ENCODE results near the gene ONECUT2. TPM values are rescaled to one million over a fixed set of nuclear protein-coding genes. Genes with fewer than 3 reads are reported as not detected.

ONECUT2 gene
- total and polyA plus RNA-seq, 4 donors, result 1.8 to 5.7 (median 4.6) TPM

DNA sequence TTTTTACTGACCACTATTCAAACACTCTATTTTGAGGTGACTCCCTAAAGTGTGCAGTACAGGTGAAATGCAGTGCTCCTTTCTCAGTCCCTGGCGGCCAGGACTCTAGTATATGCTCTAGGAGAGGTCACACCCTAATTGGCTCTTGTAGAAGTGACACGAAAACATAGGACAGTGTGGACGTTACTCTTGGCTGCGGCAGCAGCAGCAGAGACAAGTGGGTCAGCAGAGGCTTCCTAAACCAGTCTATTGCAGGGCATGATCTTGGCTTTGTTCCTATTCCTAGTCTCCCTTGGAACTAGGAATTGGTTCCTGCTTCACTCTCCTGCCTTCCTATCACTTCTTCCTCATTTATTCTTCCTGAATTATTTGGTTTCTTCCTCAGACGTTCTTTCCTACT, 10.1 kb upstream of the ONECUT2 start (continued):
- TF ChIP-seq GABPA (IDR thresholded peaks at IDR 0.05 in 1 of 2, conservative IDR thresholded peaks at IDR 0.05 in 1 of 2) (no peak), FOXA2 (IDR thresholded peaks at IDR 0.05) (no peak)

DNA sequence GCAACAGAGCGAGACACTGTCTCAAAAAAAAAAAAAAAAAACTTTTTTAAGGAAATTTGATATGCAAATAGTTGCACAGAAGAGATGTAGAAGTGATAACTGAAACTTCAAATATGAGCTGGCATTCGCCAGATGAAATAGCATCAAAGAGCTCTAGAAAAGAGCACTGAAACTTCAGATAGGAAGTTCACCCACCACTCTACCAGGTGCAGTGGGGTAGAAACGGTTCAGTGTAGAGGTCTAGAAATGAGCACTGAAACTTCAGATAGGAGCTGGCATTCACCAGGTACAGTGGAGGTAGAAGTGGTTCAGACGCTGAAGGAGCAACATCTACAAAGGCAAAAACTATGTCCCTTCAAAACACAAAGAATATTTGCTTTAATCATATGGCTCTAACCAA, 9.0 kb upstream of the ONECUT2 start:
- 89% methylated on average over 4 of the region's 4 CpGs for WGBS
- no peak for DNase-seq (ENCODE audit: low spot score)
- H3K27me3 ChIP-seq (ENCODE audit: control insufficient read depth in 4 of 4, insufficient read depth in 4 of 4, low read length in 3 of 4), result no peaks in the 10 kb centered on the region
- peaks cover 2 to 40% (median 29%) of the 10 kb centered on the region in 4 donors for H3K4me1 ChIP-seq (ENCODE audit: control insufficient read depth in 4 of 4, insufficient read depth in 4 of 4, low read length in 3 of 4)
- TF ChIP-seq, protein P1, sequence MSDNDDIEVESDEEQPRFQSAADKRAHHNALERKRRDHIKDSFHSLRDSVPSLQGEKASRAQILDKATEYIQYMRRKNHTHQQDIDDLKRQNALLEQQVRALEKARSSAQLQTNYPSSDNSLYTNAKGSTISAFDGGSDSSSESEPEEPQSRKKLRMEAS (IDR thresholded peaks at IDR 0.05), result no peak
- TF ChIP-seq TAF1 (conservative IDR thresholded peaks at IDR 0.05) (no peak), FOXA1 (IDR thresholded peaks at IDR 0.05) (no peak), JUND (IDR thresholded peaks at IDR 0.05) (no peak), HNF4A (conservative IDR thresholded peaks at IDR 0.05) (no peak), GABPA (IDR thresholded peaks at IDR 0.05 in 1 of 2, conservative IDR thresholded peaks at IDR 0.05 in 1 of 2) (no peak), EGR1 (IDR thresholded peaks at IDR 0.05; ENCODE audit: low read depth in 2 of 2) (no peak), NR2F2 (IDR thresholded peaks at IDR 0.05) (no peak), YY1 (IDR thresholded peaks at IDR 0.05) (no peak), RXRA (IDR thresholded peaks at IDR 0.05) (no peak), HNF4G (IDR thresholded peaks at IDR 0.05) (no peak), FOXA2 (IDR thresholded peaks at IDR 0.05) (no peak)
- TF ChIP-seq, protein P2, sequence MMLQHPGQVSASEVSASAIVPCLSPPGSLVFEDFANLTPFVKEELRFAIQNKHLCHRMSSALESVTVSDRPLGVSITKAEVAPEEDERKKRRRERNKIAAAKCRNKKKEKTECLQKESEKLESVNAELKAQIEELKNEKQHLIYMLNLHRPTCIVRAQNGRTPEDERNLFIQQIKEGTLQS (IDR thresholded peaks at IDR 0.05), result no peak
- TF ChIP-seq, protein P3, sequence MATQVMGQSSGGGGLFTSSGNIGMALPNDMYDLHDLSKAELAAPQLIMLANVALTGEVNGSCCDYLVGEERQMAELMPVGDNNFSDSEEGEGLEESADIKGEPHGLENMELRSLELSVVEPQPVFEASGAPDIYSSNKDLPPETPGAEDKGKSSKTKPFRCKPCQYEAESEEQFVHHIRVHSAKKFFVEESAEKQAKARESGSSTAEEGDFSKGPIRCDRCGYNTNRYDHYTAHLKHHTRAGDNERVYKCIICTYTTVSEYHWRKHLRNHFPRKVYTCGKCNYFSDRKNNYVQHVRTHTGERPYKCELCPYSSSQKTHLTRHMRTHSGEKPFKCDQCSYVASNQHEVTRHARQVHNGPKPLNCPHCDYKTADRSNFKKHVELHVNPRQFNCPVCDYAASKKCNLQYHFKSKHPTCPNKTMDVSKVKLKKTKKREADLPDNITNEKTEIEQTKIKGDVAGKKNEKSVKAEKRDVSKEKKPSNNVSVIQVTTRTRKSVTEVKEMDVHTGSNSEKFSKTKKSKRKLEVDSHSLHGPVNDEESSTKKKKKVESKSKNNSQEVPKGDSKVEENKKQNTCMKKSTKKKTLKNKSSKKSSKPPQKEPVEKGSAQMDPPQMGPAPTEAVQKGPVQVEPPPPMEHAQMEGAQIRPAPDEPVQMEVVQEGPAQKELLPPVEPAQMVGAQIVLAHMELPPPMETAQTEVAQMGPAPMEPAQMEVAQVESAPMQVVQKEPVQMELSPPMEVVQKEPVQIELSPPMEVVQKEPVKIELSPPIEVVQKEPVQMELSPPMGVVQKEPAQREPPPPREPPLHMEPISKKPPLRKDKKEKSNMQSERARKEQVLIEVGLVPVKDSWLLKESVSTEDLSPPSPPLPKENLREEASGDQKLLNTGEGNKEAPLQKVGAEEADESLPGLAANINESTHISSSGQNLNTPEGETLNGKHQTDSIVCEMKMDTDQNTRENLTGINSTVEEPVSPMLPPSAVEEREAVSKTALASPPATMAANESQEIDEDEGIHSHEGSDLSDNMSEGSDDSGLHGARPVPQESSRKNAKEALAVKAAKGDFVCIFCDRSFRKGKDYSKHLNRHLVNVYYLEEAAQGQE (IDR thresholded peaks at IDR 0.05), result no peak
- TF ChIP-seq, protein P4, sequence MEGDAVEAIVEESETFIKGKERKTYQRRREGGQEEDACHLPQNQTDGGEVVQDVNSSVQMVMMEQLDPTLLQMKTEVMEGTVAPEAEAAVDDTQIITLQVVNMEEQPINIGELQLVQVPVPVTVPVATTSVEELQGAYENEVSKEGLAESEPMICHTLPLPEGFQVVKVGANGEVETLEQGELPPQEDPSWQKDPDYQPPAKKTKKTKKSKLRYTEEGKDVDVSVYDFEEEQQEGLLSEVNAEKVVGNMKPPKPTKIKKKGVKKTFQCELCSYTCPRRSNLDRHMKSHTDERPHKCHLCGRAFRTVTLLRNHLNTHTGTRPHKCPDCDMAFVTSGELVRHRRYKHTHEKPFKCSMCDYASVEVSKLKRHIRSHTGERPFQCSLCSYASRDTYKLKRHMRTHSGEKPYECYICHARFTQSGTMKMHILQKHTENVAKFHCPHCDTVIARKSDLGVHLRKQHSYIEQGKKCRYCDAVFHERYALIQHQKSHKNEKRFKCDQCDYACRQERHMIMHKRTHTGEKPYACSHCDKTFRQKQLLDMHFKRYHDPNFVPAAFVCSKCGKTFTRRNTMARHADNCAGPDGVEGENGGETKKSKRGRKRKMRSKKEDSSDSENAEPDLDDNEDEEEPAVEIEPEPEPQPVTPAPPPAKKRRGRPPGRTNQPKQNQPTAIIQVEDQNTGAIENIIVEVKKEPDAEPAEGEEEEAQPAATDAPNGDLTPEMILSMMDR (IDR thresholded peaks at IDR 0.05; ENCODE audit: low read depth, low read length, missing input control), result no peak
- TF ChIP-seq, protein P5, sequence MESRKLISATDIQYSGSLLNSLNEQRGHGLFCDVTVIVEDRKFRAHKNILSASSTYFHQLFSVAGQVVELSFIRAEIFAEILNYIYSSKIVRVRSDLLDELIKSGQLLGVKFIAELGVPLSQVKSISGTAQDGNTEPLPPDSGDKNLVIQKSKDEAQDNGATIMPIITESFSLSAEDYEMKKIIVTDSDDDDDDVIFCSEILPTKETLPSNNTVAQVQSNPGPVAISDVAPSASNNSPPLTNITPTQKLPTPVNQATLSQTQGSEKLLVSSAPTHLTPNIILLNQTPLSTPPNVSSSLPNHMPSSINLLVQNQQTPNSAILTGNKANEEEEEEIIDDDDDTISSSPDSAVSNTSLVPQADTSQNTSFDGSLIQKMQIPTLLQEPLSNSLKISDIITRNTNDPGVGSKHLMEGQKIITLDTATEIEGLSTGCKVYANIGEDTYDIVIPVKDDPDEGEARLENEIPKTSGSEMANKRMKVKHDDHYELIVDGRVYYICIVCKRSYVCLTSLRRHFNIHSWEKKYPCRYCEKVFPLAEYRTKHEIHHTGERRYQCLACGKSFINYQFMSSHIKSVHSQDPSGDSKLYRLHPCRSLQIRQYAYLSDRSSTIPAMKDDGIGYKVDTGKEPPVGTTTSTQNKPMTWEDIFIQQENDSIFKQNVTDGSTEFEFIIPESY (IDR thresholded peaks at IDR 0.05), result no peak
- no peaks in the 10 kb centered on the region for H3K9me3 ChIP-seq (ENCODE audit: control insufficient read depth in 4 of 4, low read length in 3 of 4)
- no peak overlapping the region for H3K27ac ChIP-seq (ENCODE audit: low read depth in 1 of 2, low read length in 2 of 2)
- H3K9ac ChIP-seq (ENCODE audit: low read depth in 1 of 2, low read length in 2 of 2), result no peak overlapping the region
- no peak overlapping the region for H3K4me3 ChIP-seq (ENCODE audit: low read depth in 1 of 3, low read length in 3 of 3)
- H3K36me3 ChIP-seq (ENCODE audit: control insufficient read depth in 4 of 4, insufficient read depth in 3 of 4, low read depth in 1 of 4, low read length in 3 of 4), result no peaks in the 10 kb centered on the region
